HG03439 (cell line): ENCODE results near the gene EPS15.

Experiments used
- ATAC-seq: cut with Tn5 transposase; IDR thresholded peaks from one replicate; pipeline ENCODE4 v1.9.1; 2021; ENCODE audit warnings: mild to moderate bottlenecking, moderate library complexity; ENCODE audit not compliant: unreplicated experiment

The EPS15 gene

DNA sequence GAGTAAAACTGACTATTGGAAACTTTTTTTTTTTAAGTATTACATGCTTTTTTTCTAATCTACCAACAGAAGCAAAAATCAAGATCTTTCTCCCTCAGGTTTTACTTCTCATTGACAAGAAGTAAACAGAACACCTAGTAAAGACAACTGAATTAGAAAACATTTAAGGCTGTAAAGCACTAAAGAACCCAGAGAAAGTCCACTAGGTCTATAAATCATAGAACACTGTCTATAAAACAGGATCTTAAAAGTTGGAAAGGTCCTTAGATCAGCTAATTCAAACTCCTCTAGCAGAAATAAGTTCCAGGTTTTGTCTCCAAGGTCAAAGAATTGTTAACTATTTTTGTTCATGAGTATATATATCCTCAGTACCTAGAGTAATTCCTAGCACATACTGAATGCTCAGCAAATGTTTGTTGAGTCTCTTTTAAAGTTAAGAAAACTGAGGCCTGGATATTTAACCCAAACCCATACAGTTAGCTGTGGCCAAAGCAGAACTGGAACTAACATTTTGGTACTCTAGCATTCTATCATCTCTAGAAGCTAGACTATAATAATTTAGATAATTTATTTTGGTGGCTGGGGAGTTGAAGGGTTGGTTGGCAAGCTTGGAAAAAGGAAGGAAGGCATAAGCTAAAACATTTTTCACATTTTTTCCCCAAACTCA lies 3.0 kb downstream of the EPS15 start:
- no peak for ATAC-seq

DNA sequence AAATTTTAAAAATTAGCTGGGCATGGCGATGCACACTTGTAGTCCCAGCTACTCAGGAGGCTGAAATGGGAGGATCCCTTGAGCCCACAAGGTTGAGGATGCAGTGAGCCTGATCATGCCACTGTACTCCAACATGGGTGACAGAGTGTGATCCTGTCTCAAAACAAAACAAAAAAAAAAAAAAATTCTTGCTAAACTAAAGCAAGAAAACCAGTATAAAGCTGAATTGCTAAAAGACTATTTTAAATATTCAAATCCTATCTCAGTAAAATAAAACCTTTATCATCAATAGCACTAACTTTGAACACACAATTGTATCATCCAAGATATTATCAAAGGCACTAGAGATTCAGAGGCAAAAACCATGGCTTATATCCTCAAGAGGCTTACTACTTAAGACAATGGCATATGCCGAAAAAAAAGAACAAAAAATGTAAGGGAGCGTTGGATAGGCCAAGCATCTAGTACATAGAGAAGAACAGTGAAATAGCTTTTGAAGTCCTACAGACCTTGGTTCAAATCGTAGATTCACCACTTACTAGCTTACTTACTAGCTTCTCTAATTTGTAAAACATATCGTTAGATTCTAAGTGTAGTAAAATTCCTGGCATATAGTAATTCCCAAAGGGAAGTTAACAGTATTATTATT lies 3.6 kb downstream of the EPS15 start:
- no peak for ATAC-seq

DNA sequence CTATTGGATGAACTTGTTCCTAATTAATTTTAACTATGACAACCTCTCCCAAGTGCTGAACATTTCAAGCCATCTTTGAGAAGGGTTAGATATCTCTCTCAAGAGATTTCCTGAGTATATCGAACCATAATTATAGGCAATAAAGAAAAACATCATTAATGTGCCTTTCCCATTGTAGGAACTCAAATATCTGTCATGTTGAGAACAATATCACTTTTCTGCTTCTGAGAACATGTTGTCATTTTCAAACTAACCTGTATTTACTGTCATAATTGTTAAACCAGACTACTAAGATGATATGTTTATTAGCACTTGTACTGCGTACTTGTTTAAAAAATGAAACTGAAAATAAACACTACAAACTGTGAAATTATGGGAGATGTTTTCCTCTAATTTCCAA lies 4.3 kb downstream of the EPS15 start:
- ATAC-seq: no peak

DNA sequence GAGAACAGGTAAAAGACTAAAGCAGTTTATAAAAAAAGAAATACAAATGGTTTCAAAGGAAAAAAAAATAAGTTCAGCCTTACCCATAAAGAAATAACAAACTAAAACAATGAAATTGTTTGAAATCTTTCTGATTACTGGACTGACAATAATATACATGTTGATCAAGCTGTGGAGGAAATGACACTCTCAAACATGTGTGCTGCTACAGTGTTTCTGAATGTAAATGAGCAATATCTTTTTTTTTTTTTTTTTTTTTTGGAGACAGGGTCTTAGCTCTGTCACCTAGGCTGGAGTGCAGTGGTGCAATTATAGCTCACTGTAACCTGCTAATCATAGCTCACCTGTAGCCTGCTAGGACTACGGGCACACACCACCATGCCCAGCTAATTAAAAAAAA lies 6.5 kb downstream of the EPS15 start:
- ATAC-seq: no peak

DNA sequence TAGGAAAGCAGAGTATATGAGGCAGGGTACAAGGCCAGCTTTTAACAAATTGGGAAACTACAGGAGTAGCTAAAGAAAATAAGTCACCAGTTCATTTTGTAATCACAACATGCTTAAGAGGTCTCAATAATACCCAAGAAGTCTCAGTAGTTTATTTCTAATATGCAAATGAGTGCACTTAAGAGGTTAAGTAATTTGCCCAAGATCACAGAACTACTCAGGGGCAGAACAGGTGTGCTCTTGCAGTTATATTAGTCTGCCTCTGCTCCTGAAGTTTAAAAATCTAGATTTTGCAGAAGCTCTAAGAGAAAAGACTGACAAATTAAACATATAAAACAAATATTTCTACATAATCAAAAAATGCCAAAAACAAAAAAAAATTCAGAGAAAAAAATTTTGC lies 6.9 kb downstream of the EPS15 start:
- ATAC-seq: no peak

DNA sequence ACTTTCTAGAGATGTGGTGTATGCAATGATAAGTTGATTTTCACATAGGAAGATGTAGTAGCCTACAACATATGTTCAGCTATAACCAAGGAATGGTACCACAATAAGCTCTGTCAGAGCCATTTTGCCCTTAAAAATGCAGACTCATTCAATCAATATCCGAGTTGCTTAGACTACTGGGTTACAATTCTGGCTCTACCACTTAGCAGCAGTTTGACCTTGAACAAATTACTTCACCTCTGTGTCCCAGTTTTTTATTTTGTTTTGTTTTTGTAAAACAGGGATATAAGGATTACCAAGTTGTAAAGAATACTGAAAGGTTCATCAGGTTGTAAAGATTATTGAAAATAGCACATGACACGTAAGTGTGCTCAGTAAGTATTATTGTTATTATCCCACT lies 9.3 kb downstream of the EPS15 start:
- ATAC-seq: no peak

DNA sequence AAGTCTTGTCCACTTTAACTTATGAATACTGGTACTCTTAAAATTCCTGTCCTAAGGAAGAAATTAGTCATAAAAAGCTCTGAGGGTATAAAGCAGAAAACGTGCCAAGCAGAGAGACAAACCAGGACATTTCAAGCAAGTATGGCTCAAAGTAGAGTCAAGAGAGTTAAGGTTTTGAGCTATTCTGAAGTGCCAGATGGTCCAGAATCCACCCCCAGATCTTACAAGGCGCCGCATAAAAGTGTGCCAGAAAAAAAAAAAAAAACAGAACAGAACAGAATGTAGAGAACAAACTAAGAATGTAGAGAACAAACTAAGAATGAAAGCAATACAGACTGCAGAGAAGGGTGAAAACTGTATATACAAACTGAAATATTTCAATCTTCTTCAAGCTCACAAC lies 12.5 kb downstream of the EPS15 start:
- ATAC-seq: no peak

DNA sequence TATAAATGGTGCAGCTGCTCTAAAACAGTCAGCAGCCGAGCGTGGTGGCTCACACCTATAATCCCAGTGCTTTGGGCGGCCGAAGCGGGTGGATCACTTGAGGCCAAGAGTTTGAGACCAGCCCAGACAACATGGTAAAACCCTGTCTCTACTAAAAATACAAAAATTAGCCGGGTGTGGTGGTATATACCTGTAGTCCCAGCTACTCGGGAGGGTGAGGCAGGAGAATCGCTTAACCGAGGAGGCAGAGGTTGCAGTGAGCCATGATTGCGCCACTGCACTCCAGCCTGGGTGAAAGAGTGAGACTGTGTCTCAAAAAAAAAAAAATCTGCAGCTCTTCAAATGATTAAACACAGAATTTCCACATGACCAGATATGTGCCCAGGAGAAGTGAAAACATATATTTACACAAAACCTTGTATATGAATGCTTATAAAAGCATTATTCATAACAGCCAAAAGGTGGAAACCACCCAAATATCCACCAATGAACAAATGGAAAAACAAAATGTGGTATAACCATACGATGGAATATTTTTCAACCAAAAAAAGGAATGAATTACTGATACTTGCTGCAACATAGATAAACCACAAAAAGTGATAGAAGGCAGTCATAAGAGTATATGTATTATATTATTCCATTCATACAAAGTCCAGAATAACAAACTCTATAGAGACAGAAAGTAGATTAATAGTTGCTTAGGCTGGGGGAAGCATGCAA lies 14.1 kb downstream of the EPS15 start:
- peak; percentile 23 for ATAC-seq

DNA sequence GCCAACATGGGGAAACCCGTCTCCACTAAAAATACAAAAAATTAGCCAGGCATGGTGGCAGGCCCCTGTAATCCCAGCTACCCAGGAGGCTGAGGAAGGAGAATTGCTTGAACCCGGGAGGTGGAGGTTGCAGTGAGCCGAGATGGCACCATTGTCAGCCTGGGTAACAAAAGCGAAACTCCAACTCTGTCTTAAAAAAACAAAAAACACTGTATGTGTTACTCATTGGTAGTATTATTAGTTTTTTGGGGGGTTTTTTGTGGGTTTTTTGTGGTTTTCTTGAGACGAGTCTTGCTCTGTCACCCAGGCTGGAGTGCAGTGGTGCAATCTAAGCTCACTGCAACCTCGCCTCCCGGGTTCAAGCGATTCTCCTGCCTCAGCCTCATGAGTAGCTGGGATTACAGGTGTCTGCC lies 17.8 kb downstream of the EPS15 start:
- ATAC-seq: peak; percentile 61

DNA sequence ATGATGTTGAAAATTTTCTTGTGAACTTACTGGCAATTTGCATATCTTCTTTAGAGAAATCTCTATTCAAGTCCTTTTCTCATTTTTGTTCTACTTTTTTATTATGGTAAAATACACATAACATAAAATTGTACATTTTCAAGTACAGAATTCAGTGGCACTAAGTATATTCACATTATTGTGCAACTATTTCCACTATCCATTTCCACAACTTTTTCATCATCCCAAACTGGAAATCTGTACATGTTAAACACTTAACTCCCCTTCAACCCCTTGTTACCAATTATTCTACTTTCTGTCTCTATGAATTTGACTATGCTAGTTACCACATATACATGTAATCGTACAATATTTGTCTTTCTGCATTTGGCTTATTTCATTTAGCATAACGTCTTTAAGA lies 19.4 kb downstream of the EPS15 start:
- ATAC-seq: no peak

DNA sequence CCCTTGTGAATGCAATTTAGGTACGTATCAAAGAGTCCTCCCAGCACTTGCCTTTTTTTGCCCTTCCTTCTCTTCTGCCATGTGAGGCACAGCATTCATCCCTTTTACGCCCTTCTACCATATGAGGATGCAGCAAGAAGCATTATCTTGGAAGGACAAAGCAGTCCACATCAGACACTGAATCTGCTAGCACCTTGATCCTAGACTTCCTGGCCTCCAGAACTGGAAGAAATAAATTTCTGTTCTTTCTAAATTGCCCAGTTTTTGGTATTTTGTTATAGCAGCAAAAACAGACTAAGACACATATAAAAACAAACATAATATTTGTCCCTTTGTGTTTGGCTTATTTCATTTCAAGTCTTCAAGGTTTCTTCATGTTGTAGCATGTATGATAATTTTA lies 20.1 kb downstream of the EPS15 start:
- no peak for ATAC-seq

DNA sequence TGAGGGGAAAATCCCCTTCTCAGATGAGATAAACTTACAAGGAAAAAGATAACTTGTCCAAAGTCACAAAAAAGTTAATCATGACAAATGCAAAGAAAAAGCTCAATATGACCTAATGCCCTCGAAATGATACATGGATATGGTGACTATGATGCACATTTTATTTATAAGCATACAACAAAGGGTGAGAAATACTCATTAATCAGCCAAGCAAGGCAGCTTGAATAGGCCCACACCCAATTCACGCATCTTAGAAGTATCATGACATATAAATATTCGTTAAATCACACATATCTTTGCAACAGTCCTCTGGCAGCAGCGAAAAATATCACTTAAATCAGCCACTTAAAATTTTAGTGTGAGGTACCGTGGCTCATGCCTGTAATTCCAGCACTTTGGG lies 21.7 kb downstream of the EPS15 start:
- no peak for ATAC-seq

DNA sequence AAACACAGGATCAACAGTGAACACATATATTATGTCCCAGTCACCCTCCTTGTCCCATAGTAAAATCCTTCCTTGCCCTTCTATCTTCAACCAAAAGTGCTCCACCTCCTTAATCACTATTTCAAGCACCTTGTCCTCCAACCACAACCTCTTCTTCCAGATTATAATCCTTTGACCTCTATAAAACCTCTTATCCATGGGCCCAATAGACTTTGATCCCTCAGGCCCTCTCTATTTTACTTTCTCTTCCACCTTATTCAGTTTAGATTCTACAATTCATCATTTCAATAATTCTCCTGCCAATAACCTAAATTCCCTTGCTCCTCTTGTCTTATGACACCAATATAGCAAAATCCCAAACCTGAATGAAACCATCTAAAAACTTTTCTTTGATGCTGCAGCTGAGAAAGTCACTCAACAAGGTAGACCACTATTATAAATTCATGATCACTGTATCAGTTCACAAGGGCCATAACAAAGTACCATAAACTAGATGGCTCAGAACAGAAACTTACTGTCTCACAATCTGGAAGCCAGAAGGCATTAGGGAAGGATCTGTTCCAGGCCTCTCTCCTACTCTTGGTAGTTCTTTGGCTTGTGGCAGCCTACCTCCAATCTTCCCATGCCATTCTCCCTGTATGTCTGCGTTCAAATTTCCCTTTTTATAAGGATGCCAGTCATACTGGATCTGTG lies 24.8 kb downstream of the EPS15 start:
- no peak for ATAC-seq

DNA sequence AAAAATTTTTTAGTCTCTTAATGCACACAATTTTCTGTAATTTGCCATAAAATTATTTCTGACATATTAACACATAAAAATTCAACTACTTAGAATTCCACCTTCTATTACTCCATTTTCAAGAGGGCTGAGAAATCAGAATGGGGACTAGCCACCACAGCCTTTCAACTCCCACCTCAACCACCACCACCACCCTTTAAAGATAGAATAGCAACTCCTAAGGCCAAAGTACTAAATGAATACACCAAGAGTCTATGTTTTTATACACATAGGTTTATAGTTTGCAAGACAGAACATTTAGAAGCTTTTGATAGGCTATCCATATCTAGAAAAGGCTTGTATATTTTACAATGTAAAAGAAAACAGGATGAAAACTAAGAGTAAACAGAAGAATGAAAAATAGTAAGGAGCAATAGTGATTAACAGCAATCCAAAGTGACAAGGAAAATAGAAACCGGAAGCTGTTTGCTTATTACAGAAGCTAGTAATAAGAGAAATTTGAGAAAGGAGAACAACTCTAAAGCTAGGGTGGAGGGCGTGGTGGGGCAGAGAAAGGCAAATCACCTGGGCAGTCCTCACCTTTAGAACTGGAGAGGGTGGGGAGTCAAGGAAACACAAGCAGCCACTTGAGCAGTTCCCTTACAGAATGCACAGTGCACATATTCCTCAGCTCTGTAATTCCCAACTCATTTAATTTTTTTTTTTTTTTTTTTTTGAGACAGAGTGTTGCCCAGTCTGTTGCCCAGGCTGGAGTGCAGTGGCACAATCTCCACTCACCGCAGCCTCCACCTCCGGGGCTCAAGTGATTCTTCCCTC lies 27.7 kb downstream of the EPS15 start:
- ATAC-seq: no peak

DNA sequence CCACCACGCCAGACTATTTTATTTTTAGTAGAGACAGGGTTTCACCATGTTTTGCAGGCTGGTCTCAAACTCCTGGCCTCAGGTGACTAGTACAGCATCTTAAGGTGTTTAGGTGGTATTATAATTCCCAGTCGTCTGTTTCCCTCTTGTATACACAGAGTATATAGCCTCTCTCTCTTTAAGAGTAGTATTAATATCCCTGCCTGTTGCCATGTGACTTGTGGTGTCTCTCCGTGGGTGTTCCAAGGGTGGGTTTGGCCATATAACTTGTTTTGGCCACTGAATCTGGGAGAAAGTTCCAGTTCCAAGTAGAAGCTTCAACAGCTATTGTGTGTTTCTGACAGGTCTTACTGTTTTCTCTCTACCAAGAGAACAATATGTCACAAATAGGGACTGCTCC lies 29.6 kb downstream of the EPS15 start:
- ATAC-seq: no peak

DNA sequence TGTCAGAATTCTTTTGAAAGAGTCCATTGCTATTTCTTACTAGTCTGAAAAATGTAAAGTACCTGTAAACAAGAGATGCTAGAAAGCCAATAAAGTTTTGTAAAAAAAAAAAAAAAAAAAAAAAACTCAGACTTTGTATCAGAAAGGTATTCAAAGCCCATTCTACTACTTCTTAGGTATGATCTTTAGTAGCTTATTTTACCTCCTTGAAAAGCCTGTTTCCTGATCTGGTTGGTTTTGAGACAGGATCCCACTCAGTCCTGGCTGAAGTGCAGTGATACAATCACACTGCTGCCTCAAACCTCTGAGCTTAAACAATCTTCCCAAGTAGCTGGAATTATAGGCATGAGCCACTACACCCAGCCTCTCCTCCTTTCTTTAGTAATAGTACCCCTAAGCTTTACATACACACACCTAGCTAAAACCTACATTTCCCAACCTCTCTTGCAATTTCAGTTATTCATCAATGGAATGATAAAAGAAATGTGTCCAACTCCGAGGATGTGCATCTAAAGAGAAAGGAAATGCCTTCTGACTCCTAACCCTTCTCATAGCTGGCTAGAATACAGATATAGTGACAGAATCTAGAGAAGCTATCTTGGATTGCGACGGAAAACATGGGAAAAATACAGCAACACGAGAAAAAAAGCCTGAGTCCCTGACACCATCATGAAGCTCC lies 30.6 kb downstream of the EPS15 start:
- ATAC-seq: no peak

DNA sequence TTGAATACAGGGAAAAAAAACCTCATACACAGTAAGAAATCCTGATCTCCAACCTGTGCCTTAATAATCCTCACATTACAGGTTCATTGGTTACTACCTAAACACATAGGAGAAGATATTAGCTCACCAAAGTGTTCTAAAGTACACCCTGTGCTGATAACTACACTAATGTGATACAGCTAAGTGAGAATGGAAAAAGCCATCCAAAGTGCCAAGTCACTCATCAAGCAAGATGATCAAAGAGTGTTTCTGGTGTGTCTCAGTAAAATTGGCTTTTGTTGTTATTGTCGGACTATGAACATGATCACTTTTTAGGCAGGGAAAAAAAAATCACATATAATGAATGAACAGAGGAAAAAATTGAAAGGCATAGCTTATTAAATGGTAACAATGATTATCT lies 31.4 kb downstream of the EPS15 start:
- ATAC-seq: no peak

DNA sequence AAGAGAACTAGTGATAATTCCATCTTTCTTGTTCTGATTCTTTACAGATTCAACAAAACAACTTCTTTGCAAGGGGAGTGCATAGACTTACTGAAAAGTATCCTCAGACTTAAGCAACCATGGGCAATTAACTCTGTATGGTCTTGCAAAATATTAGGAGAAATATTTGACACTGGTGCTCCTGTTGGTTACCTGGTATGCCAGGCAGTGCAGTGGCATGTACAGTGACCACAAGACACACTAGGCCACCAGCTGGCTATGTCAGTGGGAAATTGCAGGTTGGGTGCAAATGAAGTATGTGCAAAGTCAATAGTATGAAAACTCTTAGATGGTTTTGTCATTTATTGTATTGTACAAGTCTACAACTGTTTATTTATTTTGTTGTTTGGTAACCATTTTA lies 34.5 kb downstream of the EPS15 start:
- ATAC-seq: no peak

DNA sequence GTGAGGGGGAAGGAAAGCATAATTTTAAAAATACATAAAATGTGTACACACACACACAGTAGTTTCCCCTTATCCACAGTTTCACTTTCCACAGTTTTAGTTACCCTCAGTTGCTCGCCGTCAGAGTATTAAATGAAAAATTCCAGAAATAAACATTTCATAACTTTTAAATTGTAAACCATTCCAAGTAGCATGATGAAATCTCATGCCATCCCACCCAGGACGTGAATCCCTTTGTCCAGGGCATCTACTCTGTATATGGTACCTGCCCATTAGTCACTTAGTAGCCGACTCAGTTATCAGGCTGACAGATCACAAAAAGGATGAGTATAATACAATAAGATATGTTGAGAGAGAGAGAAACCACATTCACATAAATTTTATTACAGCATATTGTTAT lies 36.2 kb downstream of the EPS15 start:
- no peak for ATAC-seq
